Left lobe of liver (tissue), 2 donors: ENCODE results near the gene LAYN. TPM values are rescaled to one million over a fixed set of nuclear protein-coding genes. Genes with fewer than 3 reads are reported as not detected.

Experiments
- ATAC-seq: fragments of 200-7000 bp; cut with Tn5 transposase; one replicate; pipeline ENCODE4 v1.9.1; 2020; ENCODE audit warnings: mild to moderate bottlenecking, moderate library complexity
- DNase-seq: peaks from one replicate; pipeline ENCODE4 v3.0.0-alpha.2; 2020; ENCODE audit warnings: low spot score
- total RNA-seq: library from RNA; stranded (reverse); gene quantifications from one replicate; pipeline ENCODE4 v1.2.1, GENCODE V29; 2021
- donor health status: DM: no; HTN: no; CAD: no; lungs with moderate emphysema.
- donor health status: DM: no; HTN: yes; CAD: no.

The LAYN gene
- total RNA-seq, 1 donor from 2014 or later: 0.73 TPM

GRCh38 chr11:111530091-111530490, 10.4 kb upstream of the LAYN start:
- no peak for DNase-seq
- no peak for ATAC-seq

- DNase-seq: no peak
- ATAC-seq: no peak
These were observed 9.4 kb upstream of the LAYN start for GRCh38 chr11:111531136-111531535.

GRCh38 chr11:111531687-111532364, 8.7 kb upstream of the LAYN start:
- DNase-seq (no peak), ATAC-seq (no peak)

GRCh38 chr11:111532365-111532709, 8.2 kb upstream of the LAYN start:
- ATAC-seq (no peak), DNase-seq (no peak)

GRCh38 chr11:111535281-111535680, 5.2 kb upstream of the LAYN start:
- ATAC-seq: no peak
- DNase-seq: no peak

GRCh38 chr11:111537336-111537860, 3.1 kb upstream of the LAYN start:
- no peak for DNase-seq
- no peak for ATAC-seq

GRCh38 chr11:111538407-111539114, 2.0 kb upstream of the LAYN start:
- no peak for ATAC-seq
- DNase-seq: no peak

GRCh38 chr11:111539426-111540113, 950 bp upstream of the LAYN start:
- no peak for DNase-seq

GRCh38 chr11:111540937-111541253, 375 bp downstream of the LAYN start:
- ATAC-seq (peak; percentile 19), DNase-seq (no peak)

More at GRCh38 chr11:111539426-111540113, 950 bp upstream of the LAYN start:
- no peak for ATAC-seq

GRCh38 chr11:111541254-111542061, 938 bp downstream of the LAYN start:
- no peak for DNase-seq
- peak; percentile 48 for ATAC-seq

- DNase-seq: no peak
- ATAC-seq: no peak
These were observed 2.2 kb downstream of the LAYN start for GRCh38 chr11:111542606-111543275.

GRCh38 chr11:111548525-111548924, 8.0 kb downstream of the LAYN start:
- DNase-seq (no peak), ATAC-seq (no peak)

- no peak for ATAC-seq
- no peak for DNase-seq
These were observed 8.8 kb downstream of the LAYN start for GRCh38 chr11:111549196-111549868.

- DNase-seq (no peak), ATAC-seq (no peak)
These were observed 9.3 kb downstream of the LAYN start for GRCh38 chr11:111549869-111550203.

GRCh38 chr11:111550258-111550657, 9.7 kb downstream of the LAYN start:
- DNase-seq (no peak), ATAC-seq (no peak)

GRCh38 chr11:111554532-111554931, 14.0 kb downstream of the LAYN start:
- ATAC-seq (no peak), DNase-seq (no peak)

- no peak for ATAC-seq
- DNase-seq: no peak
These were observed 14.7 kb downstream of the LAYN start for GRCh38 chr11:111555255-111555654.

- ATAC-seq (no peak), DNase-seq (no peak)
These were observed 17.0 kb downstream of the LAYN start for GRCh38 chr11:111557425-111558111.

- ATAC-seq: no peak
- no peak for DNase-seq
These were observed 19.4 kb downstream of the LAYN start for GRCh38 chr11:111559800-111560464.
